Esophagus squamous epithelium (tissue), 5 donors: ENCODE data around the gene SDHB. TPM values are rescaled to one million over a fixed set of nuclear protein-coding genes. Genes with fewer than 3 reads are reported as not detected.

Experiments
- DNase-seq: peaks from one replicate; lab custom pipeline; 2025; lab: John Stamatoyannopoulos, UW
- H3K27ac ChIP-seq, 4 donors: fragments of 200-600 bp; sonication (generic); one replicate each; pipeline ENCODE4 v1.5.1; 2016 to 2019; ENCODE audit warnings: mild to moderate bottlenecking in 1 of 4
- H3K27me3 ChIP-seq, 4 donors: fragments of 200-600 bp; sonication (generic); 1 replicate in 3 of 4; 2 replicates in 1 of 4; pipeline versions ENCODE4 v1.5.1 to v1.6.0; 2017 to 2021; ENCODE audit warnings: antibody characterized with exemption in 1 of 4
- H3K36me3 ChIP-seq, 3 donors: fragments of 200-600 bp; sonication (generic); one replicate each; pipeline ENCODE4 v1.5.1; 2016 to 2019
- H3K4me1 ChIP-seq, 3 donors: fragments of 200-600 bp; sonication (generic); one replicate each; pipeline ENCODE4 v1.5.1; 2017 to 2019
- H3K4me3 ChIP-seq, 4 donors: fragments of 200-600 bp; sonication (generic); 1 replicate in 3 of 4; 2 replicates in 1 of 4; pipeline ENCODE4 v1.5.1; 2016 to 2019; ENCODE audit warnings: mild to moderate bottlenecking in 2 of 4, moderate library complexity in 1 of 4
- H3K9me3 ChIP-seq, 3 donors: fragments of 200-600 bp; sonication (generic); one replicate each; pipeline ENCODE4 v1.5.1; 2016 to 2019
- POLR2A ChIP-seq, 4 donors: fragments of 450-650 bp; IDR thresholded peaks; one replicate each; pipeline ENCODE4 v1.6.1; 2017; ENCODE audit warnings: antibody characterized with exemption in 4 of 4, mild to moderate bottlenecking in 4 of 4, moderate library complexity in 3 of 4
- WGBS, 2 donors: methylation state at CpG; one replicate each; pipeline ENCODE4 v1.1.5; 2018; 5-methylcytosine and 5-hydroxymethylcytosine counted together
- intact Hi-C: fragments of 100-400 bp; cut with DNase I; formaldehyde crosslinking; loops from one replicate; pipeline ENCODE4 v1.15.0; 2022
- total RNA-seq, 4 donors: library from RNA; depleted of rRNA; stranded (reverse); fragments of >200 nt; gene quantifications; one replicate each; pipeline ENCODE4 v1.1.0, GENCODE V29; 2016
- TF ChIP-seq, protein P1 (sequence below), 6 experiments: fragments of 450-650 bp in 4 of 6; fragments of 200-600 bp in 2 of 6; sonication (generic) in 2 of 6; IDR thresholded peaks; one replicate each; pipeline ENCODE4 v1.5.1; 2016 to 2019; ENCODE audit warnings: antibody characterized with exemption in 6 of 6, mild to moderate bottlenecking in 4 of 6, moderate library complexity in 4 of 6
- donor health status: DM: yes; HTN: yes; CAD: no.

SDHB gene
- total RNA-seq, 4 donors from 2014 or later: 78.4 to 137 (median 119) TPM

- Histone ChIP-seq H3K9me3 (no peaks in the 10 kb centered on the region), H3K4me1 (no peaks in the 10 kb centered on the region), H3K4me3 (no peak overlapping the region), H3K27ac (no peak overlapping the region), H3K27me3 (no peaks in the 10 kb centered on the region), H3K36me3 (peaks cover 28 to 100% (median 56%) of the 10 kb centered on the region in 3 donors)
- intact Hi-C loops: no loop called here
- WGBS, 2 donors: 65 to 98% methylated on average over 4 to 5 of the region's 5 CpGs
- DNase-seq: no peak
- TF ChIP-seq POLR2A (IDR thresholded peaks at IDR 0.05): no peak
- TF ChIP-seq, protein P1, sequence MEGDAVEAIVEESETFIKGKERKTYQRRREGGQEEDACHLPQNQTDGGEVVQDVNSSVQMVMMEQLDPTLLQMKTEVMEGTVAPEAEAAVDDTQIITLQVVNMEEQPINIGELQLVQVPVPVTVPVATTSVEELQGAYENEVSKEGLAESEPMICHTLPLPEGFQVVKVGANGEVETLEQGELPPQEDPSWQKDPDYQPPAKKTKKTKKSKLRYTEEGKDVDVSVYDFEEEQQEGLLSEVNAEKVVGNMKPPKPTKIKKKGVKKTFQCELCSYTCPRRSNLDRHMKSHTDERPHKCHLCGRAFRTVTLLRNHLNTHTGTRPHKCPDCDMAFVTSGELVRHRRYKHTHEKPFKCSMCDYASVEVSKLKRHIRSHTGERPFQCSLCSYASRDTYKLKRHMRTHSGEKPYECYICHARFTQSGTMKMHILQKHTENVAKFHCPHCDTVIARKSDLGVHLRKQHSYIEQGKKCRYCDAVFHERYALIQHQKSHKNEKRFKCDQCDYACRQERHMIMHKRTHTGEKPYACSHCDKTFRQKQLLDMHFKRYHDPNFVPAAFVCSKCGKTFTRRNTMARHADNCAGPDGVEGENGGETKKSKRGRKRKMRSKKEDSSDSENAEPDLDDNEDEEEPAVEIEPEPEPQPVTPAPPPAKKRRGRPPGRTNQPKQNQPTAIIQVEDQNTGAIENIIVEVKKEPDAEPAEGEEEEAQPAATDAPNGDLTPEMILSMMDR (IDR thresholded peaks at IDR 0.05): no peak
Observed at GRCh38 chr1:17027403-17027802, 26.4 kb downstream of the SDHB start.

DNA sequence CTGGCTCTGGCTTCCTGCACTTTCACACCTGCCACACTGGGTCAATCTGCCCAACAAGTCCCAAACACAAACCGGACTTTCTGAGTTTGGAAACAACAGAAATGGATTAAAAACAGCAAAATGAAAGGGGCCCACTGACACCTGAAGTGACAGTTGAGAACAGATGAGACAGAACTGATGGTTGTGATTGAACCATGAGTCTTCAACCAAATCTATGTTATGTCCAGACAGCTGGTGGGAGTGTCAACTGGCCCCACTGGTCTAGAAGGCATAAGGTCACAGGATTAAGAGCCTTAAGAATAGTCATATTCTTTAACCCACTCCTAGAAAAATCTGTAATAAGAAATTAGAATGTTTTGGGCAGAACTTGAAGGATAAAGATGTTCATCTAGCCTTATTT is 29.1 kb downstream of the SDHB start:
- 75 to 78% methylated on average over 1 of the region's 1 CpG for WGBS, 2 donors

DNA sequence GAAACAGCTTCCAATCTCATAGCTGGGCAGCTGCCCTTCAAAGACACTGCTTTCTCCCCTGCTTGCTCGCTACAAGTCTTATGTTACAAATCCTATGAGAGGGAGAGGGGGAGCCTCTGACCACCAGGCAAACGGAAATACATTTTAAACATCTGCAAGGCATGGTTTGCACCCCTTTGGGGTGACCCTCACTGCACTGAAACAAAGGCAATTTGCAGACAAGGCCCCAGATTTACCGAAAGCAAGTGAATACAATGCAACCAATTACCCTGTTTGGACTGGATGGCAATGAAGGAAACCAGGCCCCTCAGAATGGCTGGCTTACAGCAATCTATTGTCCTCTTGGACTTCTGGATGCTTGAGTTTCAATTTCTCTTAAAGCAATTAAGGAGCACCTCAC is 30.3 kb downstream of the SDHB start:
- no peaks in the 10 kb centered on the region for H3K27me3 ChIP-seq
- no peak overlapping the region for H3K4me3 ChIP-seq
- peaks cover 46 to 100% (median 72%) of the 10 kb centered on the region in 3 donors for H3K36me3 ChIP-seq
- intact Hi-C loops: no loop called here
- no peak for DNase-seq
- no peaks in the 10 kb centered on the region for H3K4me1 ChIP-seq
- H3K27ac ChIP-seq: no peak overlapping the region
- H3K9me3 ChIP-seq: no peaks in the 10 kb centered on the region
- TF ChIP-seq, protein P1 (IDR thresholded peaks at IDR 0.05): no peak
- no peak for TF ChIP-seq POLR2A (IDR thresholded peaks at IDR 0.05)
- WGBS, 2 donors: 67 to 94% methylated on average over 2 to 3 of the region's 3 CpGs

More for the DNA sequence above, 29.1 kb downstream of the SDHB start:
- H3K27me3 ChIP-seq: no peaks in the 10 kb centered on the region
- TF ChIP-seq POLR2A (IDR thresholded peaks at IDR 0.05): no peak
- TF ChIP-seq, protein P1 (IDR thresholded peaks at IDR 0.05): no peak
- H3K9me3 ChIP-seq: no peaks in the 10 kb centered on the region
- no peak overlapping the region for H3K4me3 ChIP-seq
- no peak for DNase-seq
- intact Hi-C loops: no loop called here
- peaks cover 46 to 100% (median 72%) of the 10 kb centered on the region in 3 donors for H3K36me3 ChIP-seq
- H3K4me1 ChIP-seq: no peaks in the 10 kb centered on the region
- H3K27ac ChIP-seq: no peak overlapping the region

DNA sequence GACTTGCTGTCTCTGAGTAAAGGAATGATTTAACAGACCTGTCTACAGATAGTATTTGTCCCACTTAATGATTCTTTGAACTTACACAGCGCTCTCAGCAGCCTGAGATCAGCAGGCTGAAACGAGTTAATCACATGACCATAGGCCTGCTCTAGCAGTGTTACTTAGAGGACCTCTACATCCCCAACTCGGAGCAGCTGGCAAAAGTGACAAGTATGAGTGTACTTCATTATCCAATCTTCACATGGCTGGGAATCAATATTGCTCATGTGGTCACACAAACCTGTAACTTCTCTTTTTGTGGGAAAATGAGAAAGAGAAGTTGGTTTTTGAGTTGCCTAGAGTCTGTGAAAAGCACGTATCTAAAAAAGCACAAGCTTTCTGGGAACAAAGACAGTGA is 30.7 kb downstream of the SDHB start:
- no peak for TF ChIP-seq POLR2A (IDR thresholded peaks at IDR 0.05)
- TF ChIP-seq, protein P1 (IDR thresholded peaks at IDR 0.05): no peak
- H3K9me3 ChIP-seq: no peaks in the 10 kb centered on the region
- no peak overlapping the region for H3K4me3 ChIP-seq
- peaks cover 46 to 100% (median 67%) of the 10 kb centered on the region in 3 donors for H3K36me3 ChIP-seq
- DNase-seq: no peak
- H3K4me1 ChIP-seq: no peaks in the 10 kb centered on the region
- WGBS, 2 donors: 59 to 64% methylated on average over 4 of the region's 4 CpGs
- H3K27me3 ChIP-seq: no peaks in the 10 kb centered on the region
- no peak overlapping the region for H3K27ac ChIP-seq
- intact Hi-C loops: no loop called here

GRCh38 chr1:17021896-17022295 is 31.9 kb downstream of the SDHB start:
- WGBS, 2 donors: 75 to 89% methylated on average over 9 to 10 of the region's 10 CpGs
- Histone ChIP-seq H3K27me3 (no peaks in the 10 kb centered on the region), H3K36me3 (peaks cover 36 to 95% (median 60%) of the 10 kb centered on the region in 3 donors), H3K9me3 (no peaks in the 10 kb centered on the region), H3K27ac (no peak overlapping the region), H3K4me1 (no peaks in the 10 kb centered on the region), H3K4me3 (no peak overlapping the region)
- no peak for DNase-seq
- TF ChIP-seq, protein P1 (IDR thresholded peaks at IDR 0.05): no peak
- TF ChIP-seq POLR2A (IDR thresholded peaks at IDR 0.05): no peak
- intact Hi-C loops: no loop called here
